B cell (primary cell): ENCODE results near the gene RNF7. TPM values are rescaled to one million over a fixed set of nuclear protein-coding genes. Genes with fewer than 3 reads are reported as not detected.

ENCODE experiments used
- ATAC-seq: fragments of 200-7000 bp; cut with Tn5 transposase; one replicate; pipeline ENCODE4 v1.10.0; 2021; ENCODE audit warnings: low read depth, mild to moderate bottlenecking, moderate number of reproducible peaks, moderate library complexity
- CTCF ChIA-PET: fragments of 350-600 bp; sonication (Branson Sonifier 250); formaldehyde crosslinking; loops from one replicate; lab custom pipeline; 2021; ENCODE audit warnings: antibody characterized with exemption, inconsistent platforms; lab: Charles Lee
- POLR2A ChIA-PET: fragments of 350-600 bp; sonication (Branson Sonifier 250); formaldehyde crosslinking; loops from one replicate; lab custom pipeline; 2021; ENCODE audit warnings: antibody characterized with exemption; lab: Charles Lee
- DNase-seq: peaks from one replicate; pipeline ENCODE4 v3.0.0; 2013
- H2AFZ ChIP-seq: 2 replicates; pipeline ENCODE4 v1.6.1; 2012; ENCODE audit warnings: mild to moderate bottlenecking, low read depth, low read length; ENCODE audit not compliant: insufficient read depth, poor library complexity, severe bottlenecking
- H3K27ac ChIP-seq, 2 donors: 1 replicate in 1 of 2; 2 replicates in 1 of 2; pipeline ENCODE4 v1.5.1; 2012 to 2013; ENCODE audit warnings: low read length in 2 of 2, mild to moderate bottlenecking in 2 of 2, moderate library complexity in 1 of 2
- H3K27me3 ChIP-seq, 4 experiments: fragments of 200-600 bp in 1 of 4; sonication (generic) in 1 of 4; replicated peaks in 1 of 4; 1 replicate in 2 of 4; 2 replicates in 2 of 4; pipeline versions ENCODE4 v1.6.1 to v1.7.0; 2013 to 2016; ENCODE audit warnings: low read length in 3 of 4, mild to moderate bottlenecking in 2 of 4, mixed read lengths in 1 of 4, moderate library complexity in 1 of 4; ENCODE audit not compliant: insufficient read depth in 4 of 4, control insufficient read depth in 3 of 4; ENCODE audit errors: control extremely low read depth in 1 of 4
- H3K36me3 ChIP-seq, 2 experiments: replicated peaks in 1 of 2; 1 replicate in 1 of 2; 2 replicates in 1 of 2; pipeline versions ENCODE4 v1.6.1 to v1.7.1; 2013; ENCODE audit warnings: low read length in 1 of 2; ENCODE audit not compliant: insufficient read depth in 2 of 2, control insufficient read depth in 1 of 2; ENCODE audit errors: control extremely low read depth in 1 of 2, extremely low read depth in 1 of 2
- H3K4me1 ChIP-seq, 2 donors: fragments of 200-600 bp in 1 of 2; sonication (generic) in 1 of 2; 1 replicate in 1 of 2; 2 replicates in 1 of 2; pipeline versions ENCODE4 v1.5.1 to v1.6.1; 2013 to 2017; ENCODE audit warnings: low read length in 2 of 2; ENCODE audit not compliant: control insufficient read depth in 2 of 2, insufficient read depth in 2 of 2
- H3K4me2 ChIP-seq: replicated peaks from 2 replicates; pipeline ENCODE3; 2012; ENCODE audit warnings: mild to moderate bottlenecking, low read depth, low read length; ENCODE audit not compliant: poor library complexity, severe bottlenecking
- H3K4me3 ChIP-seq, 5 experiments: fragments of 200-600 bp in 1 of 5; sonication (generic) in 1 of 5; 1 replicate in 3 of 5; 2 replicates in 2 of 5; pipeline versions ENCODE4 v1.5.1 to v1.7.0; 2011 to 2016; ENCODE audit warnings: low read length in 4 of 5, mild to moderate bottlenecking in 4 of 5, low read depth in 2 of 5, control low read depth in 1 of 5, moderate library complexity in 1 of 5; ENCODE audit not compliant: insufficient read depth in 1 of 5; ENCODE audit errors: control extremely low read depth in 1 of 5, extremely low read depth in 1 of 5
- H3K79me2 ChIP-seq: fragments of 200-600 bp; sonication (generic); one replicate; pipeline ENCODE4 v1.6.0; 2016; ENCODE audit warnings: low read length; ENCODE audit not compliant: control insufficient read depth, insufficient read depth
- H3K9ac ChIP-seq: fragments of 200-600 bp; sonication (generic); 2 replicates; pipeline ENCODE4 v1.6.1; 2017; ENCODE audit warnings: mild to moderate bottlenecking, low read length, moderate library complexity
- H3K9me3 ChIP-seq, 3 donors: one replicate each; pipeline versions ENCODE4 v1.6.1 to v1.7.1; 2013; ENCODE audit warnings: low read length in 2 of 3; ENCODE audit not compliant: control insufficient read depth in 2 of 3, insufficient read depth in 1 of 3; ENCODE audit errors: control extremely low read depth in 1 of 3
- H4K20me1 ChIP-seq: 2 replicates; pipeline ENCODE4 v1.6.0; 2012; ENCODE audit warnings: mild to moderate bottlenecking, low read length; ENCODE audit not compliant: insufficient read depth, control insufficient read depth, poor library complexity, severe bottlenecking
- H3K27ac Mint-ChIP-seq: one replicate; pipeline ENCODE4 v1.8.0; 2021; ENCODE audit warnings: mixed read lengths
- H3K27me3 Mint-ChIP-seq: one replicate; pipeline ENCODE4 v1.8.0; 2021; ENCODE audit warnings: mixed read lengths
- H3K4me1 Mint-ChIP-seq: one replicate; pipeline ENCODE4 v1.8.0; 2021; ENCODE audit warnings: mixed read lengths
- H3K4me3 Mint-ChIP-seq: one replicate; pipeline ENCODE4 v1.8.0; 2021; ENCODE audit warnings: mixed read lengths
- H3K9me3 Mint-ChIP-seq: one replicate; pipeline ENCODE4 v1.8.0; 2022; ENCODE audit warnings: mixed read lengths; ENCODE audit not compliant: insufficient read depth
- CTCF ChIP-seq: fragments of 200-600 bp; IDR thresholded peaks from one replicate; pipeline ENCODE4 v1.8.0; 2022; ENCODE audit warnings: antibody characterized with exemption, mild to moderate bottlenecking
- EZH2 ChIP-seq: IDR thresholded peaks from 2 replicates; pipeline ENCODE4 v1.6.1; 2012; ENCODE audit warnings: borderline replicate concordance, low read depth, mild to moderate bottlenecking, moderate library complexity, low read length; ENCODE audit not compliant: insufficient read depth, poor library complexity, severe bottlenecking
- WGBS: methylation state at CpG from one replicate; pipeline ENCODE4 v1.1.5; 2013; ENCODE audit warnings: missing lambda C conversion rate; ENCODE audit not compliant: insufficient coverage; 5-methylcytosine and 5-hydroxymethylcytosine counted together
- intact Hi-C: fragments of 100-400 bp; cut with micrococcal nuclease; formaldehyde crosslinking; loops from one replicate; pipeline ENCODE4 v1.10.0; 2022
- polyA plus RNA-seq: library from polyadenylated mRNA; depleted of rRNA; stranded (reverse); fragments of >200 nt; gene quantifications from 2 replicates; pipeline ENCODE4 v1.2.3, GENCODE V29; 2012
- total RNA-seq, 2 donors: library from RNA; stranded (reverse); fragments of 120-200 nt in 1 of 2; gene quantifications; 1 replicate in 1 of 2; 2 replicates in 1 of 2; pipeline versions ENCODE4 v1.2.3 to v1.2.4, GENCODE V29; 2013 to 2022

RNF7 gene
- total and polyA plus RNA-seq, 2 donors (not counting 1 experiment from before 2014, with no cell fraction given): 38.0 to 40.9 TPM

- Histone ChIP-seq H4K20me1 (no peaks in the 10 kb centered on the region), H3K27ac (no peak overlapping the region), H3K27me3 (no peaks in the 10 kb centered on the region), H3K4me3 (no peak overlapping the region), H3K4me1 (peaks cover 15 to 17% of the 10 kb centered on the region in 2 donors), H2AFZ (no peak overlapping the region), H3K79me2 (no peaks in the 10 kb centered on the region), H3K4me2 (no peak overlapping the region), H3K9ac (no peak overlapping the region), H3K9me3 (peaks cover 0 to 5% (median 0%) of the 10 kb centered on the region in 3 donors), H3K36me3 (no peaks in the 10 kb centered on the region)
- intact Hi-C loops: no loop called here
- ATAC-seq (no peak), DNase-seq (no peak)
- POLR2A ChIA-PET: interaction anchor here (0.6 kb wide), 1 partner anchor 85 kb away, joined by 3 read pairs; no protein-coding TSS in a partner anchor
- CTCF ChIA-PET: interaction anchor here (1.0 kb wide), 1 partner anchor 83 kb away, joined by 3 read pairs; no protein-coding TSS in a partner anchor
- no peaks in the 10 kb centered on the region for H3K9me3 Mint-ChIP-seq
- H3K4me3 Mint-ChIP-seq: no peak overlapping the region
- TF ChIP-seq CTCF: no peak
- H3K4me1 Mint-ChIP-seq: peaks cover 27% of the 10 kb centered on the region
- H3K27me3 Mint-ChIP-seq: no peaks in the 10 kb centered on the region
- no peak overlapping the region for H3K27ac Mint-ChIP-seq
- no CpG with 5 or more reads among the region's 1 CpG for WGBS
Measured at GRCh38 chr3:141792495-141792894, 54.4 kb downstream of the RNF7 start.

- ChIA-PET CTCF (interaction anchor here (1.0 kb wide), 1 partner anchor 81 kb away, joined by 3 read pairs; no protein-coding TSS in a partner anchor), POLR2A (no interaction called here)
- no peaks in the 10 kb centered on the region for H3K27me3 ChIP-seq
- no peak overlapping the region for H3K4me3 ChIP-seq
- no peak overlapping the region for H2AFZ ChIP-seq
- no peak for DNase-seq
- H3K36me3 ChIP-seq: no peaks in the 10 kb centered on the region
- H3K79me2 ChIP-seq: no peaks in the 10 kb centered on the region
- H3K27ac ChIP-seq: no peak overlapping the region
- H3K4me2 ChIP-seq: no peak overlapping the region
- Mint-ChIP-seq H3K27ac (no peak overlapping the region), H3K4me1 (peaks cover 34% of the 10 kb centered on the region), H3K4me3 (no peak overlapping the region), H3K9me3 (no peaks in the 10 kb centered on the region), H3K27me3 (no peaks in the 10 kb centered on the region)
- peaks cover 0 to 5% (median 0%) of the 10 kb centered on the region in 3 donors for H3K9me3 ChIP-seq
- intact Hi-C loops: no loop called here
- H3K4me1 ChIP-seq: peaks cover 21 to 26% of the 10 kb centered on the region in 2 donors
- ATAC-seq: no peak
- TF ChIP-seq EZH2 (no peak), CTCF (no peak)
- whole genome bisulfite sequencing: 100% methylated on average over 4 of the region's 8 CpGs
- no peaks in the 10 kb centered on the region for H4K20me1 ChIP-seq
- H3K9ac ChIP-seq: no peak overlapping the region
Measured at GRCh38 chr3:141793476-141794260, 55.6 kb downstream of the RNF7 start.
